HG02588 (cell line): ENCODE results near the gene ARHGEF39.

Experiments used
- ATAC-seq: cut with Tn5 transposase; IDR thresholded peaks from one replicate; pipeline ENCODE4 v1.9.1; 2021; ENCODE audit warnings: mild to moderate bottlenecking, moderate library complexity; ENCODE audit not compliant: unreplicated experiment

The ARHGEF39 gene

GRCh38 chr9:35679091-35679490 is 14.1 kb upstream of the ARHGEF39 start:
- ATAC-seq, result no peak

- peak; percentile 46 for ATAC-seq
Measured at GRCh38 chr9:35675732-35676392, 10.9 kb upstream of the ARHGEF39 start.

GRCh38 chr9:35675204-35675603 is 10.2 kb upstream of the ARHGEF39 start:
- ATAC-seq, result no peak

GRCh38 chr9:35674025-35674361 is 9.0 kb upstream of the ARHGEF39 start:
- ATAC-seq, result no peak

- ATAC-seq, result no peak
Measured at GRCh38 chr9:35673132-35674024, 8.4 kb upstream of the ARHGEF39 start, which contains the start of gene CA9. CA9 (plus strand) TSS chr9:35673928; CDS start chr9:35673960, 32 bp downstream.

GRCh38 chr9:35669331-35670145 is 4.5 kb upstream of the ARHGEF39 start:
- ATAC-seq, result no peak

- ATAC-seq, result no peak
Measured at GRCh38 chr9:35667939-35668338, 2.9 kb upstream of the ARHGEF39 start.

- no peak for ATAC-seq
Measured at GRCh38 chr9:35666549-35666948, 1.6 kb upstream of the ARHGEF39 start.

GRCh38 chr9:35666045-35666444 is 1.1 kb upstream of the ARHGEF39 start:
- ATAC-seq, result no peak

- no peak for ATAC-seq
Measured at GRCh38 chr9:35665471-35665818, 450 bp upstream of the ARHGEF39 start.

- ATAC-seq, result no peak
Measured at GRCh38 chr9:35662437-35662836, 2.6 kb downstream of the ARHGEF39 start.

GRCh38 chr9:35661756-35662350 is 3.1 kb downstream of the ARHGEF39 start:
- ATAC-seq, result no peak

GRCh38 chr9:35660966-35661415 is 4.0 kb downstream of the ARHGEF39 start:
- no peak for ATAC-seq

- no peak for ATAC-seq
Measured at GRCh38 chr9:35659340-35659739, 5.7 kb downstream of the ARHGEF39 start.

GRCh38 chr9:35658968-35659220 is 6.1 kb downstream of the ARHGEF39 start:
- no peak for ATAC-seq

GRCh38 chr9:35658137-35658967 is 6.6 kb downstream of the ARHGEF39 start, which contains the start of gene CCDC107:
CCDC107 (plus strand) TSS chr9:35658292; CDS start chr9:35658380, 88 bp downstream.
- peak; percentile 68 for ATAC-seq

- peak; percentile 86 for ATAC-seq
Measured at GRCh38 chr9:35657546-35658136, 7.4 kb downstream of the ARHGEF39 start, which contains the start of gene RMRP. RMRP (minus strand) TSS chr9:35658019.

- ATAC-seq, result no peak
Measured at GRCh38 chr9:35656831-35657545, 8.0 kb downstream of the ARHGEF39 start.

- ATAC-seq, result no peak
Measured at GRCh38 chr9:35656348-35656747, 8.6 kb downstream of the ARHGEF39 start.
